Left ventricle myocardium inferior (tissue), 1 donor: ENCODE results near the gene CYP4F8. TPM values are rescaled to one million over a fixed set of nuclear protein-coding genes. Genes with fewer than 3 reads are reported as not detected.

Source experiments
- DNase-seq: peaks from one replicate; pipeline ENCODE4 v3.0.0-alpha.2; 2020
- H3K27ac ChIP-seq: fragments of 200-600 bp; replicated peaks from 2 replicates; pipeline ENCODE4 v1.8.0; 2021
- H3K27me3 ChIP-seq: fragments of 200-600 bp; 2 replicates; pipeline ENCODE4 v1.8.0; 2021; ENCODE audit warnings: low read depth
- H3K36me3 ChIP-seq: fragments of 200-600 bp; 2 replicates; pipeline ENCODE4 v1.8.0; 2021
- H3K4me1 ChIP-seq: fragments of 200-600 bp; 2 replicates; pipeline ENCODE4 v1.8.0; 2021
- H3K4me3 ChIP-seq: fragments of 200-600 bp; 2 replicates; pipeline ENCODE4 v1.8.0; 2021; ENCODE audit warnings: mild to moderate bottlenecking, moderate library complexity
- H3K9me3 ChIP-seq: fragments of 200-600 bp; replicated peaks from 2 replicates; pipeline ENCODE4 v1.8.0; 2021
- intact Hi-C: fragments of 100-400 bp; cut with micrococcal nuclease; formaldehyde crosslinking; loops from one replicate; pipeline ENCODE4 v1.11.0; 2022
- total RNA-seq: library from RNA; stranded (reverse); fragmentation: NEBNext Ultra II Directional; extraction: Animal tissue kit (Norgen Biotek cat#: 25700); gene quantifications from one replicate; pipeline ENCODE4 v1.2.1, GENCODE V29; 2021
- TF ChIP-seq, protein P1 (sequence below): fragments of 200-600 bp; IDR thresholded peaks from 2 replicates; pipeline ENCODE4 v1.8.0; 2021; ENCODE audit warnings: antibody characterized with exemption, mild to moderate bottlenecking, borderline replicate concordance
- donor health status: DM: no; HTN: yes; CAD: no; lungs with severe emphysema.

CYP4F8 gene
- total RNA-seq, 1 donor from 2014 or later, result not detected

DNA sequence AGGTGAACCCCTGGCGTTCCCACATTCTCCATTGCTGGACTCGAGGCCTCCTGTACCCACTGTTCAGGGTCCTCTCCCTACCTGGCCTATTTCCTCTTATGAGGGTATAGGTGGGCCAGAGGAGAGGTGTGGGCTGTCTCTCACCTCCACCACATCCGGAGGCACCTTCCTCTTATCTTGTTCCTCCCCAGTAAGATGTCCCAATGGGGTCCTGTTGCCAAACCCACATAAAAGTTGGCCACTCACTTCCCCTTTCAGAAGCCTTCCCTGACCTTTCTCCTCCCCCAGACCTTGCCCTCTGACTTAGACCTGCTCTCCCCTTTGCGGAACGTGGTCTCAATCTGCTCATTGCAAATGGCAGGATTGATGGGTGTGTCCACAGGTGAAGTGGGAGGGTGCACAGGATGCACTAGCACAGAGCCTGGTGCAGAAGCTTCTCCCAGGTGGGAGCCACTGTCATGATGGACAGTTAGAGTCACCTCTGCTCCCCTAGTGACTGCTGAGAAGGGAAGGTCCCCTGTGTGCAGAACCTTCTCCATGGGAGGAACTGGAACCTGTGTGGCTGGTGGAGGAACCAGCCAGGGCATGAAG, 27.0 kb downstream of the CYP4F8 start:
- Histone ChIP-seq H3K27ac (no peak overlapping the region), H3K9me3 (no peaks in the 10 kb centered on the region), H3K36me3 (no peaks in the 10 kb centered on the region), H3K4me3 (no peak overlapping the region), H3K4me1 (no peaks in the 10 kb centered on the region), H3K27me3 (peaks cover 5% of the 10 kb centered on the region)
- no peak for DNase-seq
- TF ChIP-seq, protein P1, sequence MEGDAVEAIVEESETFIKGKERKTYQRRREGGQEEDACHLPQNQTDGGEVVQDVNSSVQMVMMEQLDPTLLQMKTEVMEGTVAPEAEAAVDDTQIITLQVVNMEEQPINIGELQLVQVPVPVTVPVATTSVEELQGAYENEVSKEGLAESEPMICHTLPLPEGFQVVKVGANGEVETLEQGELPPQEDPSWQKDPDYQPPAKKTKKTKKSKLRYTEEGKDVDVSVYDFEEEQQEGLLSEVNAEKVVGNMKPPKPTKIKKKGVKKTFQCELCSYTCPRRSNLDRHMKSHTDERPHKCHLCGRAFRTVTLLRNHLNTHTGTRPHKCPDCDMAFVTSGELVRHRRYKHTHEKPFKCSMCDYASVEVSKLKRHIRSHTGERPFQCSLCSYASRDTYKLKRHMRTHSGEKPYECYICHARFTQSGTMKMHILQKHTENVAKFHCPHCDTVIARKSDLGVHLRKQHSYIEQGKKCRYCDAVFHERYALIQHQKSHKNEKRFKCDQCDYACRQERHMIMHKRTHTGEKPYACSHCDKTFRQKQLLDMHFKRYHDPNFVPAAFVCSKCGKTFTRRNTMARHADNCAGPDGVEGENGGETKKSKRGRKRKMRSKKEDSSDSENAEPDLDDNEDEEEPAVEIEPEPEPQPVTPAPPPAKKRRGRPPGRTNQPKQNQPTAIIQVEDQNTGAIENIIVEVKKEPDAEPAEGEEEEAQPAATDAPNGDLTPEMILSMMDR, result no peak
- intact Hi-C loops, result no loop called here

- Histone ChIP-seq H3K4me3 (no peak overlapping the region), H3K9me3 (peaks cover 4% of the 10 kb centered on the region), H3K4me1 (no peaks in the 10 kb centered on the region), H3K36me3 (no peaks in the 10 kb centered on the region), H3K27me3 (peaks cover 5% of the 10 kb centered on the region), H3K27ac (no peak overlapping the region)
- intact Hi-C loops, result no loop called here
- TF ChIP-seq, protein P1, result no peak
- DNase-seq, result no peak
These were observed 27.8 kb downstream of the CYP4F8 start for GRCh38 chr19:15642807-15643206.

GRCh38 chr19:15643387-15643786, 28.4 kb downstream of the CYP4F8 start:
- H3K27me3 ChIP-seq, result peaks cover 5% of the 10 kb centered on the region
- no peak for DNase-seq
- intact Hi-C loops, result no loop called here

DNA sequence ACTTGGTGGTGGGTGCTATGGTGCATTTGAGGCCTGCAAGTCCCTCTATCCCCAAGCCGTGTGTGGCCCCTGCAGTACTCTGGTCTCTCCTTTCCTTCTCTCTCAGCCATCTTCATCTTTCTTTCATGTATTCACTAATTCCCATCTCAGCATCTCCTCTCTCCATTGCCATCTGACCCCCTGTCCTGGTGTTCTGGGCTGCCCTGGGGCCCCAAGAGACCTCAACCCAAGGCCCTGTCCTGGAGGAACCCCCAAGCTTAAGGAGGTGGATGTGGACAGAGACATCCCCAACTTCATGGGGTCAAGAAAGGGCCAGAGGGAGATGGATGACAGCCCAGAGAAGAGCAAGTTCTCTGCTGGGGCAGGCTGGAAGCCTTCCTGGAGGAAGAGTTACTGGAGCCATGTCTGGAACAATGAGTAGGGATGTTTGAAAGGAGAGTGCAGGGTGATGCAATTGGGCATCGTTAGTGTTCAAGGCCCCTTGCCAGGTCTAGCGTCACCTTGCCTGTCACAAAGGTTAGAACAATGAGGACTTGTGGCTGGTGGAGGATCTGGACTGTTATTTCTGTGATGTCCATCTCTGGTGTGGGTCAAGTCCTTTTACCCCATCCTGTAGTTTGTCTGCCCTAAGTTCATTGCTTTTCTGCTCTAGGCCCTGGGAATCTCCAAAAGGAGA, 29.2 kb downstream of the CYP4F8 start:
- H3K27ac ChIP-seq, result no peak overlapping the region
- no peak overlapping the region for H3K4me3 ChIP-seq
- no peaks in the 10 kb centered on the region for H3K4me1 ChIP-seq
- H3K36me3 ChIP-seq, result no peaks in the 10 kb centered on the region
- H3K27me3 ChIP-seq, result peaks cover 5% of the 10 kb centered on the region
- peaks cover 14% of the 10 kb centered on the region for H3K9me3 ChIP-seq
- no peak for DNase-seq
- intact Hi-C loops, result no loop called here
- TF ChIP-seq, protein P1, result no peak

More at GRCh38 chr19:15643387-15643786, 28.4 kb downstream of the CYP4F8 start:
- no peaks in the 10 kb centered on the region for H3K4me1 ChIP-seq
- H3K9me3 ChIP-seq, result peaks cover 10% of the 10 kb centered on the region
- TF ChIP-seq, protein P1, result no peak
- no peak overlapping the region for H3K27ac ChIP-seq
- H3K36me3 ChIP-seq, result no peaks in the 10 kb centered on the region
- H3K4me3 ChIP-seq, result no peak overlapping the region

DNA sequence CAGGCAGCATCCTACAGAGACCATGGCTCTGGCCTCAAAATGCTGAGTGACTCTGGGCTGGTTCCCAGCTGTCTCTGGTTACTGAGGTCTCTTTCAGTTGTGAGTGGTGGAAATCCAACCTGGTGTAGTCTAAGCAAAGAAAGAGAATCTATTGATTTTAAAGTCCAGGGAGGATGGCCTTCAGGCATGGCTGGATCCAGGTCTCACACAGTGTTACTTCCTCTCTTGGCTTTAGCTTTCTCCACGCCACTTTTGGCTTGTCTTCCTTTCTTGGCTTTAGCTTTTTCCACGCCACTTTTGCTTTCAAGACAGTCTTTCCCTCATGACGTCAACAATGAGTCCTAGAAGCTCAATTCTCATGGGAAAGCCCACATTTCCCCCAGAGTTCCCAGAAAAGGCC, 29.8 kb downstream of the CYP4F8 start:
- TF ChIP-seq, protein P1, result no peak
- intact Hi-C loops, result no loop called here
- no peak for DNase-seq
- Histone ChIP-seq H3K27me3 (peaks cover 5% of the 10 kb centered on the region), H3K27ac (no peak overlapping the region), H3K4me1 (no peaks in the 10 kb centered on the region), H3K4me3 (no peak overlapping the region), H3K9me3 (peaks cover 14% of the 10 kb centered on the region), H3K36me3 (no peaks in the 10 kb centered on the region)
